HL-60 (cell line): ENCODE measurements around the gene CFAP74.

Experiments
- DNase-seq, 2 experiments: peaks; one replicate each; pipeline ENCODE4 v3.0.0-alpha.2; 2010 to 2020; ENCODE audit warnings: low read depth in 1 of 2, low spot score in 1 of 2
- H3K27ac ChIP-seq: fragments of 250-450 bp; sonication (Bioruptor Pico); replicated peaks from 2 replicates; pipeline ENCODE4 v1.5.1; 2020; ENCODE audit warnings: mild to moderate bottlenecking, moderate library complexity
- H3K27me3 ChIP-seq: fragments of 250-450 bp; sonication (Bioruptor Pico); 2 replicates; pipeline ENCODE4 v1.5.1; 2021; ENCODE audit warnings: mild to moderate bottlenecking, moderate library complexity; ENCODE audit not compliant: insufficient read depth, poor library complexity, severe bottlenecking
- H3K4me3 ChIP-seq: replicated peaks from 2 replicates; pipeline ENCODE4 v1.5.1; 2011; ENCODE audit warnings: mild to moderate bottlenecking, control low read depth, low read length; ENCODE audit not compliant: insufficient read depth
- GABPA ChIP-seq: IDR thresholded peaks from 2 replicates; pipeline ENCODE4 v1.6.1; 2012; ENCODE audit warnings: low read depth
- POLR2AphosphoS5 ChIP-seq: IDR thresholded peaks from 2 replicates; pipeline ENCODE4 v1.6.1; 2012; ENCODE audit warnings: low read depth
- REST ChIP-seq: IDR thresholded peaks from 2 replicates; pipeline ENCODE4 v1.6.1; 2012; ENCODE audit warnings: low read depth; ENCODE audit not compliant: insufficient replicate concordance
- SPI1 ChIP-seq: IDR thresholded peaks from 2 replicates; pipeline ENCODE4 v1.6.1; 2012; ENCODE audit warnings: low read depth, mild to moderate bottlenecking, borderline replicate concordance
- TF ChIP-seq, protein P1 (sequence below): IDR thresholded peaks from one replicate; pipeline ENCODE4 v1.5.1; 2011; ENCODE audit warnings: low read length, control low read depth, inconsistent platforms; ENCODE audit not compliant: insufficient read depth

Gene CFAP74

DNA sequence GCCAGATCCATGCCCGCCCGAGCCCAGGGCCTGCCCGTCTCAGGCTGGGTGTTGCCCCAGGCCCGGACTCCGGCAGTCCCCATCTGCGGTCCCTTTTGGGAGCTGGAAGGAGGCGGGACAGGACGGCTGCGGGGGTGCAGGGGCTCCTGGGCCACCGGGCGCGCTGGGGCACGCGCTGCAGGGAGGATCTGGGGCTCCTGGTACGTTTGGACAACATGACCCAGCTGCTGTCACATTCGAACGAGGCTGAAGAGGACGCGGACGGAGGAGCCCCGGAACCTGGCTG, 95.1 kb downstream of the CFAP74 start:
- Histone ChIP-seq H3K4me3 (peak overlapping the region; percentile 64), H3K27me3 (no peaks in the 10 kb centered on the region), H3K27ac (peak overlapping the region; percentile 49; the same call in 1 of the 2 replicates)
- DNase-seq = no peak
- no peak for TF ChIP-seq POLR2AphosphoS5
- TF ChIP-seq, protein P1, sequence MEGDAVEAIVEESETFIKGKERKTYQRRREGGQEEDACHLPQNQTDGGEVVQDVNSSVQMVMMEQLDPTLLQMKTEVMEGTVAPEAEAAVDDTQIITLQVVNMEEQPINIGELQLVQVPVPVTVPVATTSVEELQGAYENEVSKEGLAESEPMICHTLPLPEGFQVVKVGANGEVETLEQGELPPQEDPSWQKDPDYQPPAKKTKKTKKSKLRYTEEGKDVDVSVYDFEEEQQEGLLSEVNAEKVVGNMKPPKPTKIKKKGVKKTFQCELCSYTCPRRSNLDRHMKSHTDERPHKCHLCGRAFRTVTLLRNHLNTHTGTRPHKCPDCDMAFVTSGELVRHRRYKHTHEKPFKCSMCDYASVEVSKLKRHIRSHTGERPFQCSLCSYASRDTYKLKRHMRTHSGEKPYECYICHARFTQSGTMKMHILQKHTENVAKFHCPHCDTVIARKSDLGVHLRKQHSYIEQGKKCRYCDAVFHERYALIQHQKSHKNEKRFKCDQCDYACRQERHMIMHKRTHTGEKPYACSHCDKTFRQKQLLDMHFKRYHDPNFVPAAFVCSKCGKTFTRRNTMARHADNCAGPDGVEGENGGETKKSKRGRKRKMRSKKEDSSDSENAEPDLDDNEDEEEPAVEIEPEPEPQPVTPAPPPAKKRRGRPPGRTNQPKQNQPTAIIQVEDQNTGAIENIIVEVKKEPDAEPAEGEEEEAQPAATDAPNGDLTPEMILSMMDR = no peak
- no peak for TF ChIP-seq REST
- TF ChIP-seq SPI1 = no peak
- no peak for TF ChIP-seq GABPA

DNA sequence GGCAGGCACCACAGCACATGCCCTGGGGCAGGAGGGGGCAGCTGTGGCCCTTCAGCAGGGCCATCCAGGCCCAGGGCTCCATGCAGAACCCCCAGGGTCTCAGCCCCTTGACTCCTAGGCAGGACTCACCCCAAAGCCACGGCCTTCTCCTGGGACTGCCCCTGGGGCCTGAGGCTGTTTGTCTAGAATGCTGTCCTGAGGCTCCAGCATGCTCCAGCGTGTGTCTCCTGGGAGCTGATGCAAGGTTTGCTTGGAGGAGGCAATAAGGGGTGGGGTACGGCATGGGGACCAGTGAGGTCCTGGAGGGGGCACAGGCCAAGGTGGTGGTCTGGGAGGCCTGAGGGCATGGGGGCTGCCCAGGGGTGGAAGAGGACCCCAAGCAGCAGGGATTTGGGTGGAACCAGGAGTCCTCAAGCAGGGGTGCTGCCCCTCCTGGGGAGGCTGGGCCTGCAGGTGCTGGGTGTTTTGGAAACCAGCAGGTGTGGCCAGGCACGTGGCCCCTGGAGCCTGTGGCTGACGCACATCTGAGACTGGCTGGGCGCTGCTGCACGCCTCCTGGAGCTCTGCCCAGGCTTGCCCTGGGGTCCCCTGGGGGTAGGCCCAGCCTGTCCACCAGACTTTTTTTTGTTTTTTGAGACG, 96.4 kb downstream of the CFAP74 start:
- H3K4me3 ChIP-seq = no peak overlapping the region
- DNase-seq = no peak
- H3K27ac ChIP-seq = no peak overlapping the region

More for the DNA sequence above, 96.4 kb downstream of the CFAP74 start:
- no peak for TF ChIP-seq SPI1
- no peak for TF ChIP-seq REST
- TF ChIP-seq GABPA = no peak
- TF ChIP-seq, protein P1 = no peak
- no peak for TF ChIP-seq POLR2AphosphoS5
- no peaks in the 10 kb centered on the region for H3K27me3 ChIP-seq
